NCI-H2081 treated with DMSO at 0.1 percent for 48 hours (cell line): ENCODE data around the gene TMEM120A.

ENCODE experiments used
- DNase-seq: peaks from one replicate; lab custom pipeline; 2025; lab: John Stamatoyannopoulos, UW

TMEM120A gene

GRCh38 chr7:75995052-75995471 lies 667 bp upstream of the TMEM120A start:
- no peak for DNase-seq

- DNase-seq, result no peak
Observed at GRCh38 chr7:75993689-75994387, 557 bp downstream of the TMEM120A start.

GRCh38 chr7:75992083-75992755 lies 2.2 kb downstream of the TMEM120A start:
- DNase-seq, result no peak

GRCh38 chr7:75991531-75992082 lies 2.8 kb downstream of the TMEM120A start:
- DNase-seq, result no peak

- DNase-seq, result no peak
Observed at GRCh38 chr7:75989500-75990388, 4.7 kb downstream of the TMEM120A start.

- DNase-seq, result no peak
Observed at GRCh38 chr7:75988568-75989499, 5.6 kb downstream of the TMEM120A start.

- DNase-seq, result no peak
Observed at GRCh38 chr7:75987805-75988567, 6.4 kb downstream of the TMEM120A start.

GRCh38 chr7:75987026-75987804 lies 7.2 kb downstream of the TMEM120A start:
- no peak for DNase-seq

GRCh38 chr7:75986147-75986781 lies 8.1 kb downstream of the TMEM120A start:
- no peak for DNase-seq

- DNase-seq, result no peak
Observed at GRCh38 chr7:75985518-75986146, 8.8 kb downstream of the TMEM120A start.

- no peak for DNase-seq
Observed at GRCh38 chr7:75985009-75985517, 9.3 kb downstream of the TMEM120A start.

- DNase-seq, result no peak
Observed at GRCh38 chr7:75984130-75985008, 10.0 kb downstream of the TMEM120A start.

- DNase-seq, result no peak
Observed at GRCh38 chr7:75983471-75984129, 10.8 kb downstream of the TMEM120A start.

- no peak for DNase-seq
Observed at GRCh38 chr7:75982306-75983064, 11.9 kb downstream of the TMEM120A start.

- DNase-seq, result no peak
Observed at GRCh38 chr7:75981453-75982305, 12.7 kb downstream of the TMEM120A start.

GRCh38 chr7:75981203-75981452 lies 13.3 kb downstream of the TMEM120A start:
- DNase-seq, result no peak
